Naive B cell (primary cell): Measurements from ENCODE around the gene CLDND1. TPM values are rescaled to one million over a fixed set of nuclear protein-coding genes. Genes with fewer than 3 reads are reported as not detected.
"Not testable (repeated sequence)": the region's sequence is repeated elsewhere in the genome, so short reads cannot be mapped to it uniquely, and the experiment has no call there.

Source experiments
- ATAC-seq, 2 donors: fragments of 150-1000 bp; cut with Tn5 transposase; 2 replicates each; pipeline ENCODE4 v1.10.0; 2021; ENCODE audit warnings: low read depth in 2 of 2, mild to moderate bottlenecking in 2 of 2, moderate library complexity in 2 of 2
- DNase-seq: peaks from one replicate; pipeline ENCODE4 v3.0.0; 2022
- H3K27ac Mint-ChIP-seq, 6 donors: one replicate each; pipeline ENCODE4 v1.8.0; 2020 to 2022; ENCODE audit warnings: mild to moderate bottlenecking in 6 of 6, mixed read lengths in 6 of 6, moderate library complexity in 5 of 6, inconsistent platforms in 2 of 6
- H3K27me3 Mint-ChIP-seq, 3 donors: one replicate each; pipeline ENCODE4 v1.8.0; 2021 to 2022; ENCODE audit warnings: mixed read lengths in 3 of 3, mild to moderate bottlenecking in 1 of 3
- H3K36me3 Mint-ChIP-seq, 2 donors: one replicate each; pipeline ENCODE4 v1.8.0; 2020 to 2022; ENCODE audit warnings: mixed read lengths in 2 of 2, inconsistent platforms in 1 of 2, mild to moderate bottlenecking in 1 of 2
- H3K4me1 Mint-ChIP-seq, 3 donors: one replicate each; pipeline ENCODE4 v1.8.0; 2020 to 2022; ENCODE audit warnings: mixed read lengths in 3 of 3, inconsistent platforms in 1 of 3, mild to moderate bottlenecking in 1 of 3, moderate library complexity in 1 of 3
- H3K4me3 Mint-ChIP-seq, 8 donors: one replicate each; pipeline ENCODE4 v1.8.0; 2020 to 2022; ENCODE audit warnings: mild to moderate bottlenecking in 8 of 8, mixed read lengths in 8 of 8, moderate library complexity in 8 of 8, inconsistent platforms in 2 of 8
- H3K9me3 Mint-ChIP-seq, 7 donors: one replicate each; pipeline ENCODE4 v1.8.0; 2020 to 2022; ENCODE audit warnings: mixed read lengths in 7 of 7, mild to moderate bottlenecking in 5 of 7, inconsistent platforms in 2 of 7, moderate library complexity in 1 of 7
- polyA plus RNA-seq, 6 donors: library from polyadenylated mRNA; unstranded; fragments of 300-500 nt; fragmentation: Illumina TruSeq; gene quantifications; one replicate each; pipeline ENCODE4 v1.2.3, GENCODE V29; 2021; ENCODE audit warnings: low read depth in 6 of 6

Gene CLDND1
- 100 to 1,000 TPM in 1 of 6 donors, 10 to 100 TPM in 5; 53.1 to 153 (median 66.3) TPM for polyA plus RNA-seq

GRCh38 chr3:98522544-98523281, at the start of gene CLDND1:
CLDND1 (minus strand) TSS chr3:98522902; CDS start chr3:98521424, 1,478 bp downstream.
- Mint-ChIP-seq H3K27ac (peak within 1 kb of the TSS; percentile 96 to 100 (median 98)), H3K36me3 (peaks cover 0 to 8% of the 10 kb centered on the region in 2 donors), H3K27me3 (no peaks in the 10 kb centered on the region), H3K4me1 (peaks cover 25 to 42% (median 40%) of the 10 kb centered on the region in 3 donors), H3K4me3 (peak within 1 kb of the TSS; percentile 90 to 98 (median 98)), H3K9me3 (no peaks in the 10 kb centered on the region)
- ATAC-seq (peak; percentile 96 to 98), DNase-seq (peak; percentile 94)

- ATAC-seq (no peak), DNase-seq (no peak)
- Mint-ChIP-seq H3K27me3 (no peaks in the 10 kb centered on the region), H3K4me1 (peaks cover 4 to 6% (median 4%) of the 10 kb centered on the region in 3 donors), H3K36me3 (no peaks in the 10 kb centered on the region), H3K4me3 (no peak overlapping the region), H3K9me3 (no peaks in the 10 kb centered on the region), H3K27ac (no peak overlapping the region)
These were observed 45.7 kb upstream of the CLDND1 start for GRCh38 chr3:98568402-98568801.

- ATAC-seq = no peak
- Mint-ChIP-seq H3K27me3 (no peaks in the 10 kb centered on the region), H3K4me3 (no peak overlapping the region), H3K36me3 (no peaks in the 10 kb centered on the region), H3K4me1 (peaks cover 4 to 10% (median 4%) of the 10 kb centered on the region in 3 donors), H3K27ac (no peak overlapping the region), H3K9me3 (no peaks in the 10 kb centered on the region)
- no peak for DNase-seq
These were observed 45.1 kb upstream of the CLDND1 start for GRCh38 chr3:98567666-98568270.

GRCh38 chr3:98565843-98566242, 43.1 kb upstream of the CLDND1 start:
- Mint-ChIP-seq H3K4me3 (no peak overlapping the region), H3K9me3 (no peaks in the 10 kb centered on the region), H3K36me3 (no peaks in the 10 kb centered on the region), H3K27me3 (no peaks in the 10 kb centered on the region), H3K4me1 (peaks cover 4 to 10% (median 4%) of the 10 kb centered on the region in 3 donors), H3K27ac (no peak overlapping the region)
- DNase-seq (no peak), ATAC-seq (no peak)

- H3K4me3 Mint-ChIP-seq = no peak overlapping the region
These were observed 42.5 kb upstream of the CLDND1 start for GRCh38 chr3:98565237-98565643.

GRCh38 chr3:98564282-98565005, 41.7 kb upstream of the CLDND1 start:
- Mint-ChIP-seq H3K4me3 (no peak overlapping the region), H3K36me3 (no peaks in the 10 kb centered on the region), H3K9me3 (no peaks in the 10 kb centered on the region), H3K4me1 (peaks cover 4 to 10% (median 4%) of the 10 kb centered on the region in 3 donors), H3K27ac (peak overlapping the region in 4 of 6 donors; percentile 16 to 76 (median 60)), H3K27me3 (peaks cover 0 to 5% (median 0%) of the 10 kb centered on the region in 3 donors)
- ATAC-seq = peak in 1 of 2 donors; percentile 25
- DNase-seq = no peak

More at GRCh38 chr3:98565237-98565643, 42.5 kb upstream of the CLDND1 start:
- ATAC-seq (no peak), DNase-seq (no peak)
- Mint-ChIP-seq H3K4me1 (peaks cover 4 to 10% (median 4%) of the 10 kb centered on the region in 3 donors), H3K36me3 (no peaks in the 10 kb centered on the region), H3K27me3 (no peaks in the 10 kb centered on the region), H3K9me3 (no peaks in the 10 kb centered on the region), H3K27ac (no peak overlapping the region)

- peak; percentile 69 to 71 for ATAC-seq
- Mint-ChIP-seq H3K36me3 (no peaks in the 10 kb centered on the region), H3K4me1 (peaks cover 4 to 10% (median 4%) of the 10 kb centered on the region in 3 donors), H3K4me3 (no peak overlapping the region), H3K27ac (peak overlapping the region in 2 of 6 donors; percentile 56 to 72), H3K27me3 (peaks cover 0 to 11% (median 0%) of the 10 kb centered on the region in 3 donors), H3K9me3 (peaks cover 0 to 1% (median 0%) of the 10 kb centered on the region in 7 donors)
- DNase-seq = no peak
These were observed 41.1 kb upstream of the CLDND1 start for GRCh38 chr3:98563661-98564281.

GRCh38 chr3:98561727-98562521, 39.2 kb upstream of the CLDND1 start:
- Mint-ChIP-seq H3K27me3 (peaks cover 3 to 17% (median 6%) of the 10 kb centered on the region in 3 donors), H3K27ac (no peak overlapping the region), H3K36me3 (no peaks in the 10 kb centered on the region), H3K9me3 (peaks cover 0 to 2% (median 0%) of the 10 kb centered on the region in 7 donors), H3K4me1 (peaks cover 4 to 10% (median 4%) of the 10 kb centered on the region in 3 donors), H3K4me3 (no peak overlapping the region)
- ATAC-seq (no peak), DNase-seq (no peak)

GRCh38 chr3:98560911-98561310, 38.2 kb upstream of the CLDND1 start:
- H3K27ac Mint-ChIP-seq = no peak overlapping the region
- H3K36me3 Mint-ChIP-seq = no peaks in the 10 kb centered on the region
- H3K9me3 Mint-ChIP-seq = peaks cover 0 to 2% (median 0%) of the 10 kb centered on the region in 7 donors
- DNase-seq (no peak), ATAC-seq (no peak)
- no peak overlapping the region for H3K4me3 Mint-ChIP-seq
- H3K4me1 Mint-ChIP-seq = peaks cover 4 to 10% (median 4%) of the 10 kb centered on the region in 3 donors
- H3K27me3 Mint-ChIP-seq = peaks cover 10 to 18% (median 12%) of the 10 kb centered on the region in 3 donors

GRCh38 chr3:98559769-98560168, 37.1 kb upstream of the CLDND1 start:
- H3K27ac Mint-ChIP-seq, H3K4me3 Mint-ChIP-seq, DNase-seq, H3K36me3 Mint-ChIP-seq, H3K9me3 Mint-ChIP-seq, H3K4me1 Mint-ChIP-seq, ATAC-seq: not testable (repeated sequence)
- H3K27me3 Mint-ChIP-seq = peaks cover 10 to 26% (median 15%) of the 10 kb centered on the region in 3 donors

- Mint-ChIP-seq H3K36me3 (no peaks in the 10 kb centered on the region), H3K27me3 (peaks cover 15 to 27% (median 15%) of the 10 kb centered on the region in 3 donors), H3K9me3 (peaks cover 0 to 2% (median 0%) of the 10 kb centered on the region in 7 donors), H3K4me3 (no peak overlapping the region), H3K4me1 (peaks cover 0 to 5% (median 0%) of the 10 kb centered on the region in 3 donors), H3K27ac (no peak overlapping the region)
- ATAC-seq (no peak), DNase-seq (no peak)
These were observed 35.6 kb upstream of the CLDND1 start for GRCh38 chr3:98558100-98558827.
